ENCODE results near the gene LCN1. TPM values are rescaled to one million over a fixed set of nuclear protein-coding genes. Genes with fewer than 3 reads are reported as not detected.

LCN1 gene
- total RNA-seq, 3 donors from 2014 or later, result not detected

- Histone ChIP-seq H3K4me3 (no peak overlapping the region), H3K27me3 (peaks cover 0 to 23% of the 10 kb centered on the region in 2 donors), H3K27ac (no peak overlapping the region), H3K36me3 (no peaks in the 10 kb centered on the region), H3K9me3 (no peaks in the 10 kb centered on the region), H3K4me1 (no peaks in the 10 kb centered on the region)
- DNase-seq (ENCODE audit: low spot score in 2 of 2), result peak in 1 of 2 donors; percentile 43
- TF ChIP-seq POLR2A (IDR thresholded peaks at IDR 0.05), result no peak
- TF ChIP-seq, protein P1, sequence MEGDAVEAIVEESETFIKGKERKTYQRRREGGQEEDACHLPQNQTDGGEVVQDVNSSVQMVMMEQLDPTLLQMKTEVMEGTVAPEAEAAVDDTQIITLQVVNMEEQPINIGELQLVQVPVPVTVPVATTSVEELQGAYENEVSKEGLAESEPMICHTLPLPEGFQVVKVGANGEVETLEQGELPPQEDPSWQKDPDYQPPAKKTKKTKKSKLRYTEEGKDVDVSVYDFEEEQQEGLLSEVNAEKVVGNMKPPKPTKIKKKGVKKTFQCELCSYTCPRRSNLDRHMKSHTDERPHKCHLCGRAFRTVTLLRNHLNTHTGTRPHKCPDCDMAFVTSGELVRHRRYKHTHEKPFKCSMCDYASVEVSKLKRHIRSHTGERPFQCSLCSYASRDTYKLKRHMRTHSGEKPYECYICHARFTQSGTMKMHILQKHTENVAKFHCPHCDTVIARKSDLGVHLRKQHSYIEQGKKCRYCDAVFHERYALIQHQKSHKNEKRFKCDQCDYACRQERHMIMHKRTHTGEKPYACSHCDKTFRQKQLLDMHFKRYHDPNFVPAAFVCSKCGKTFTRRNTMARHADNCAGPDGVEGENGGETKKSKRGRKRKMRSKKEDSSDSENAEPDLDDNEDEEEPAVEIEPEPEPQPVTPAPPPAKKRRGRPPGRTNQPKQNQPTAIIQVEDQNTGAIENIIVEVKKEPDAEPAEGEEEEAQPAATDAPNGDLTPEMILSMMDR (IDR thresholded peaks at IDR 0.05), result no peak
- TF ChIP-seq POLR2AphosphoS5 (IDR thresholded peaks at IDR 0.05), result no peak
- intact Hi-C loops (cut with DNase I; ENCODE audit: low total_unique reads), result no loop called here
Observed at GRCh38 chr9:135522137-135522877, 1.1 kb downstream of the LCN1 start.

- Histone ChIP-seq H3K27me3 (peaks cover 0 to 23% of the 10 kb centered on the region in 2 donors), H3K36me3 (no peaks in the 10 kb centered on the region), H3K4me3 (no peak overlapping the region), H3K9me3 (no peaks in the 10 kb centered on the region), H3K27ac (no peak overlapping the region), H3K4me1 (no peaks in the 10 kb centered on the region)
- no peak for TF ChIP-seq POLR2A (IDR thresholded peaks at IDR 0.05)
- TF ChIP-seq, protein P1 (IDR thresholded peaks at IDR 0.05), result no peak
- TF ChIP-seq POLR2AphosphoS5 (IDR thresholded peaks at IDR 0.05), result no peak
- DNase-seq (ENCODE audit: low spot score in 2 of 2), result peak in 1 of 2 donors; percentile 34
- intact Hi-C loops (cut with DNase I; ENCODE audit: low total_unique reads), result no loop called here
Observed at GRCh38 chr9:135522931-135523330, 1.7 kb downstream of the LCN1 start.

DNA sequence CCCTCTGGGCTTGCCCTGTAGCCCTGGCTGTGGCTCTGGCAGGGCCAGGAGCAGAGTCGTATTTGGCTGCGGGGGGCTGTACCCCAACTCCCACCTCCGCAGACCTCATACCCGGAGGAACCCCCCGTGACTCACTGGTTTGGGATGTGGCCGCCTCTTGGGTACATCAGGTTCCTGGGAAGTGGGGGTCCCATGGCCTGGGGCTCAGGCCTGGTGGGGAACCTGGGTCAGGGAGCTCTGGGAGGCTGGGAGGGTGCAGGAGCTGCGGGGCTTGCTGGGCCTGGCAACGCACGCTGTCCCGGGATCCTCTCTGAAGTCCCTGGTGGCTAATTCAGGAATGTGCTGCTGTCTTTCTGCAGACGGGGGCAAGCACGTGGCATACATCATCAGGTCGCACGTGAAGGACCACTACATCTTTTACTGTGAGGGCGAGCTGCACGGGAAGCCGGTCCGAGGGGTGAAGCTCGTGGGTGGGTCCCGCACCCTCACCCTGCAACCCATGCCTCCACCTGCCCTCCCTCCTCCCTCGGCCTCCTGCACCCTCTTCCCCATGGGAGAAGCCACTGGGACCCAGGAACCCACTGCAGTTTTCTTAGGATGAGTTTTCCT is 2.4 kb downstream of the LCN1 start:
- Histone ChIP-seq H3K36me3 (no peaks in the 10 kb centered on the region), H3K9me3 (no peaks in the 10 kb centered on the region), H3K4me1 (no peaks in the 10 kb centered on the region), H3K4me3 (no peak overlapping the region), H3K27ac (no peak overlapping the region), H3K27me3 (peaks cover 0 to 23% of the 10 kb centered on the region in 2 donors)
- peak in 1 of 2 donors; percentile 31 for DNase-seq (ENCODE audit: low spot score in 2 of 2)
- TF ChIP-seq, protein P1 (IDR thresholded peaks at IDR 0.05), result no peak
- TF ChIP-seq POLR2AphosphoS5 (IDR thresholded peaks at IDR 0.05) (no peak), POLR2A (IDR thresholded peaks at IDR 0.05) (no peak)
- intact Hi-C loops (cut with DNase I; ENCODE audit: low total_unique reads), result no loop called here

GRCh38 chr9:135524130-135524861 is 3.1 kb downstream of the LCN1 start:
- DNase-seq (ENCODE audit: low spot score in 2 of 2), result peak in 1 of 2 donors; percentile 43
- Histone ChIP-seq H3K9me3 (no peaks in the 10 kb centered on the region), H3K4me3 (no peak overlapping the region), H3K27ac (no peak overlapping the region), H3K27me3 (peaks cover 0 to 23% of the 10 kb centered on the region in 2 donors), H3K4me1 (no peaks in the 10 kb centered on the region), H3K36me3 (no peaks in the 10 kb centered on the region)
- intact Hi-C loops (cut with DNase I; ENCODE audit: low total_unique reads), result no loop called here
- TF ChIP-seq POLR2A (IDR thresholded peaks at IDR 0.05) (no peak), POLR2AphosphoS5 (IDR thresholded peaks at IDR 0.05) (no peak)
- TF ChIP-seq, protein P1 (IDR thresholded peaks at IDR 0.05), result no peak
